Stimulated activated CD4-positive, alpha-beta T cell treated with anti-CD3 and anti-CD28 coated beads, Interleukin-4, amount 100 ng/mL, for 1 hour (primary cell): ENCODE data around the gene MRPL20.
"Not testable (repeated sequence)": the region's sequence is repeated elsewhere in the genome, so short reads cannot be mapped to it uniquely, and the experiment has no call there.

Experiments
- DNase-seq: peaks from one replicate; pipeline ENCODE4 v3.0.0-alpha.2; 2020

The MRPL20 gene

GRCh38 chr1:1380860-1381259, 26.2 kb downstream of the MRPL20 start:
- DNase-seq = no peak

GRCh38 chr1:1377540-1378205, 29.4 kb downstream of the MRPL20 start:
- no peak for DNase-seq

- no peak for DNase-seq
Measured at GRCh38 chr1:1376551-1377226, 30.4 kb downstream of the MRPL20 start.

- peak; percentile 91 for DNase-seq
Measured at GRCh38 chr1:1374929-1375662, 32.0 kb downstream of the MRPL20 start, which contains the start of gene AURKAIP1. AURKAIP1 (minus strand) TSS chr1:1375207; CDS start chr1:1374756, 451 bp downstream.

GRCh38 chr1:1374589-1374928, 32.5 kb downstream of the MRPL20 start:
- no peak for DNase-seq

GRCh38 chr1:1373815-1374588, 33.1 kb downstream of the MRPL20 start:
- no peak for DNase-seq

- DNase-seq = no peak
Measured at GRCh38 chr1:1373051-1373814, 33.9 kb downstream of the MRPL20 start.

- DNase-seq = peak; percentile 80
Measured at GRCh38 chr1:1371746-1372711, 35.1 kb downstream of the MRPL20 start.

- DNase-seq = no peak
Measured at GRCh38 chr1:1371364-1371745, 35.7 kb downstream of the MRPL20 start.

GRCh38 chr1:1370771-1371300, 36.3 kb downstream of the MRPL20 start:
- DNase-seq = no peak

GRCh38 chr1:1370094-1370493, 37.0 kb downstream of the MRPL20 start:
- DNase-seq = not testable (repeated sequence)

GRCh38 chr1:1367315-1367714, 39.8 kb downstream of the MRPL20 start:
- no peak for DNase-seq

GRCh38 chr1:1366699-1367066, 40.4 kb downstream of the MRPL20 start:
- DNase-seq = no peak

- DNase-seq = no peak
Measured at GRCh38 chr1:1365875-1366698, 41.0 kb downstream of the MRPL20 start.

- no peak for DNase-seq
Measured at GRCh38 chr1:1364266-1364665, 42.8 kb downstream of the MRPL20 start.

GRCh38 chr1:1361982-1362423, 45.1 kb downstream of the MRPL20 start:
- no peak for DNase-seq

- no peak for DNase-seq
Measured at GRCh38 chr1:1361233-1361981, 45.7 kb downstream of the MRPL20 start.

GRCh38 chr1:1360506-1361169, 46.5 kb downstream of the MRPL20 start:
- DNase-seq = no peak
